NCI-H2227 treated with DMSO at 0.1 percent for 48 hours (cell line): ENCODE data around the gene FANCC.

ENCODE experiments used
- DNase-seq: peaks from one replicate; lab custom pipeline; 2025; lab: John Stamatoyannopoulos, UW

FANCC gene

DNA sequence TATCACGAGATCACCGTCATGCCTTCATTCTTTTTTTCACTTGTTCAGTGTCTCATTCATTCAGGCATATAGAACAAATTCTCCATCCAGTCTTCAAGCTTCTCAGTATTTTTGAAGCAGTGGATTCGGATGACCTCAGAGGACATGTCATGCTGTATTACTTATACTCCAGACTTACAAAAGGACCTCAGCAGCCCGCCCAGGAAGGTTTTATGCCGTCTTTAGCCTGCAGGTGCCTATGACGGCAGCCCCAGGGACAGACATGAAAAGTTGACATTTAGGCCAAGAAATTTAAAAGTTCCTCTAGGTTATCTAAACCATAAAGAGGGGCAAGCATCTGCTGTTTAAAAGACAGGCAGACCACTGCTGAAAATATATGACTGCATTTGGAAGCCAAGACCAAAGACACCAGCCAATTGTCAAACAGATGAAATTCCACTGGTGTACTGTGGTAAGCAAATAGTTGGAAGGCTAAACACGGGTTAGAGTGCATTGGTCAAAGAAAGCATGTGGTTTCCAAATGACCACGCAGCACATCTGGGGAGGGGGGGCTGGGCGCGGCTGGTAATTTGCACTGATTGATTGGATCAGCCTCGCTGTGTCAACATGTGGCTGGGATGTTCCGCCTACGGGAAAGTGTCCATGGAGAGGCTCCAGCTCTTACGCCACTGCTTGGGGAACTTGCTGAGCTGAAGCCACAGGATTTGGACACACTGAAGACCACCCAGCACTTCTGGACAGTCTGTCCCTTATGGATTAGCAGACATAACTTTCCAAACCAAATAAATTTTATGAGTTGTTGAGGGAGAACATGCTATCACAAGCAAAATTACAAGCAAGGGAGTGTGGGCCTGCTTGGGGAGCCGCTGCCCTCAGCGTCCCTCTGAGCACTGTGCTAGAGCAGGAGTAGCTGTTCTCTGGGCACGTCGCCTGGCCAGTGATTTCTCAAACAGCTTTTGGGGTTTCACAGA, 173.6 kb downstream of the FANCC start:
- DNase-seq, result no peak

GRCh38 chr9:95142728-95143127, 174.8 kb downstream of the FANCC start:
- DNase-seq, result no peak

DNA sequence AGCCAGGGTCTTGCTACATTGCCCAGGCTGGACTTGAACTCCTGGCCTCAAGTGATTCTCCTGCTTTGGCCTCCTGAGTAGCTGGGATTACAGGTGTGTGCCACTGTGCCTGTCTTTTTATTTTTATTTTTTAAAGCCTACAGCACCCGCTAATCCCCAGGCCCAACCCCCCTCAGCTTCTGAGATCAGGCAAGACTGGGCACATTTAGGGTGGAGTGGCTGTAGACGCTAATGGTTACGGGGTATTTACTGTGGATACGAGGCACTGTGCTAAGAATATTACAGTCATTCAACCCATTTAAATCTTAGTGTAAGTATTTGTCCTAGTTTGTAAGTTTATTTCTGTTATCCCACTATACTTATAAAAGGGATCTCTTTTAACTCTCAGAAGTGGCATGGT, 175.2 kb downstream of the FANCC start:
- DNase-seq, result no peak

DNA sequence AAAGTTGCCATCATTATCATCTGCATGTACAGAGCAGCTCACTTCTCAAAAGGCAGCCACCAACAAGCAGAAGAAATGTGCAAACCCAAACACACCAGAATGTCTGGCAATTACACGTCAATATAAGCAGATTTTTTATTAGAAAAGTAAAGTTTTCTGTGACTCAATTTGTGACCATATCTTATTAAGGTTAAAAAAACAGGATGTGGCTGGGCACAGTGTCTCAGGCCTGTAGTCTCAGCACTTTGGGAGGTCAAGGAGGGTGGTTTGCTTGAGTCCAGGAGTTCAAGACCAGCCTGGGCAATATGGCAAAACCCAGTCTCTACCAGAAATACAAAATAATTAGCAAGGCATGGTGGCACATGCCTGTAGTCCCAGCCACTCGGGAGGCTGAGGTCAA, 176.7 kb downstream of the FANCC start:
- no peak for DNase-seq

GRCh38 chr9:95139126-95139525, 178.4 kb downstream of the FANCC start:
- DNase-seq, result no peak

DNA sequence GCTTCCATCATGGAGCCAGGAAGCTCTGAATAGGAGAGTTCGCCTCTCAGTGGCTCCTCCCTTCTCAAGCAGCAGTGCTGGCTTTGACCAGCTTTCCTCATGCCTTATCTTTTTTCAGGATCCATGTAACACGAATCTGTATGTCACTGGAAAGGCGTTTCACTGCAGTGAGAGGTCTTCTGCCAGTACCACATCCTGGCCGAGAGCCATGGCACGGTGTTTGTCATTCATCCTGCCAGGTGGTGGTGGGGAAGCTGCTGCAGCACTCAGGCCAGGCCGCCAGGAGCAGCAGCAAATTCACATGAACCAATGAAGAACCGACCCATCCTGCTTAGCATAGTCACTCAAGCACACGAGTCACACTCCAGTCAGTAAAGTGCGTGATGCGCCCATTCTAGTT, 179.0 kb downstream of the FANCC start:
- DNase-seq, result no peak

DNA sequence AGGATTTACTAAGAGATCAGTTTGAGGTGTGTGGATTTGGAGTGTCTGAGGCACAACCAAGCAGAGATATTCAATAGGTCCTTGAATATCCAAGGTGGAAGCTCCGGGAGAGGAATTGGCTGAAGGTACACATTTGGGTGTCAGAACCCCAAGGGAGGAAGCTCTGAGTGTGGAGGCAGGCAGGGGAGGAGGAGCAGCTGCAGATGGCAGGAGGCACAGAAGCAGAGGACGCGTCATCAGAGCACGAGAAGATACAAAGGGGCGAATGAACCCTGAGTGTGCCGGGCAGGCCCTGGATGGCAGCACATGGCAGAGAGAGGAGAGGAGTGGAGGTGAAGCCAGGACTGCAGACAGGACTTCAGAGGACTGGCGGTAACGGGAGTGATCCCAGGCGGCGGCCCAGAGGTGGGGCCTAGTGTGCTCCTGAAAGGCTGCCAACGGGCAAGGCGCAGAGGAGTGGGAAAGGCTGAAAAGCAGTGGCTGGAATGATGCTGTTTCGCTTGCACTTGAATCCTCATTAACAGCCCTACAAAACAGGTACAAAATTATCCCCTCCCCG, 179.8 kb downstream of the FANCC start:
- DNase-seq, result no peak

DNA sequence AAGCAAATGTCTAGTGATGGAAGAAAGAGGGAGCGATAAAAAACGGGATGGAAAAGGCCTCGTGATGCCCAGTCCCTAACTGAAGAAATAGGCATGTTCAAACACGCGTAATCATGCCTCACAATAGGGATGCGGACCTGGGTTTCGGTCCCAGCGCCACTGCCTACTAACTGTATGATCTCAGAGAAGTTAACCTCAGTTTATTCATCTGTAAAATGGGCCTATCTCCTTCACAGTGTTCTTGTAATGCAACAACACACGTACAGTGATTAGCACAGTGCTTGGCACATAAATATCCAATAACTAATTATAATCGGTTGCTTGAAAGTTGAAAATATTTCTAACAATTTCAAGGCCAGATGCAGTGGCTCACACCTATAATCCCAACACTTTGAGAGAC, 181.8 kb downstream of the FANCC start:
- DNase-seq, result no peak

DNA sequence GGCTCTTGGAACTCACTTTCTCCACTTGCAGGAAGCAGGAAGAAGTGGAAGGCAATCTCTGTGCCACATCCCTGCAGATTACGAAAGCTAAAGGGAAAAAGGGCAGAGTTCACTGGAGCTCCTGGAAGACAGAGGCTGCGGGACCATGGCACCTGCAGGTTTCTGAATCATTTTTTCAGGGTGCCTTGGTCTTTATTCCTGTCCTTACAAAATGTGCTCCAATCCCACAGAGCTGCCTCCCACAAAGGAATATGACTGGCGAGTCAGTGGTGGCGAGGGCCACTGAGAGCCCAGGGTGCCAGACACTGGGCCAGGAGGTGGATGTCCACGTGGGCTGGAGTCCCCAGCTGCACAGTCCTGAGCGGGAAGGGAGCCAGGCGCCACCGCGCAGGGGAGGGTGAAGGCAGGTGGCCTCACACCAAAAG, 183.0 kb downstream of the FANCC start:
- no peak for DNase-seq

DNA sequence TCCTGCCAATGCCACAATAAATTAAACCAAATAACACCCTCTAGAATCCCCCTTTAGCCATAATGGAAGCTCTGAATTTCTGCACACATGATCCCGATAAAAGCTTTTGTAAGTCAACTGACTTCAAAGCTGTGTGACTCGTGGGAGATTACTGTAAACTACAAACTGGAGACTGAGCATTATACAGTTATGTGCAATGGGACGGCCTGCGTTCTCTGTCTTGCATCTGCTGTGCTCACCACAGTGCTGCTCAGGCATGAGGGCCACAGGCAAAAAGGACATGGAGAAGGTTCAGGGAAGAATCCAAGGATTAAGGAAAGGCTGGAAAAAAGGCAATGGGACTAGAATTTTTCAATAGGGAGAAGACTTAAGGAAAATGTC, 184.2 kb downstream of the FANCC start:
- peak; percentile 82 for DNase-seq

GRCh38 chr9:95132366-95133324, 184.9 kb downstream of the FANCC start:
- peak; percentile 82 for DNase-seq

DNA sequence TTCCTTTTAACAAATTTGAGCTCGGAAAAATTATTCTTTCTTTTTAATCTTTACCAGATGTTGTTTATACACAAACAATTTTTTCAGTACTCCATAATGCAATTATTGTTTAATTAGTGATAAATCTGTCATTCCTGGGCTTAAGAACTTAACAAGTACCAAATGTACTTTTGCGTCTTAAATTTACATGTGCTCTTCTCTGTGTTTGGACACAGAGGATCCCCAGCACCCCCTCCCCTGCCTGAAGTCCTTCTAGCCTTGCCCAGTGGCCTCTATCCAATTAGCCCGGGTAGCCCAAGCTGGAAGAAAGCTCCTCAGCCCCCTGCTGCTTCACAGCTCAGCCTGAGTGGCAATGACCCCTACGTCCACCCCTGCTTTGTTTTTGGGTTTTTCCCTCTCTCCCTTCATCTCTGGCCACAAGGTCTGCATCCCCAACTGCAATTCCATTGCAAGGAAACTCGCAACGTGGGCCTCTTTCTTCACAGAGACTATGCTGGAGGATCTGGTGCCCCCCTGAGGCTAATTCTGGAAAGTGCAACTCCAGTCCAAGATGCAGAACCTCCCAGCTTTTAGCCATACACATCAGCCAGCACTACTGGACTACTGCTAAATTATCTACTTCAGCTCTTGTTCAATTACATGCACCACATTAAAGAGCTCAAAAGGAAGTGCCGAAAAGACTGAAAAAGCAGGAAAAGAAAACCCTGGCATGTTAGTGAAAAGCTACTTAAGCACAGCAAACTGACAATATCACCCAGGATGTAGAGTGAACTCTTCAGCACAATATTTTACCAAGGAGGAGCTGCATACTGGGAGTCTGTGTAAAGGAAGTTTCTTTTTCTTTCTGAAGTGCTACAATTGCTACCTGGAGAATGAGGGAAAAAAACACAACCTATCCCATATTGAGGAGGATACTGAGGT, 186.2 kb downstream of the FANCC start:
- DNase-seq, result peak; percentile 51

- DNase-seq, result no peak
Measured at GRCh38 chr9:95130484-95130883, 187.0 kb downstream of the FANCC start.

GRCh38 chr9:95129476-95130291, 187.8 kb downstream of the FANCC start:
- DNase-seq, result peak; percentile 77

DNA sequence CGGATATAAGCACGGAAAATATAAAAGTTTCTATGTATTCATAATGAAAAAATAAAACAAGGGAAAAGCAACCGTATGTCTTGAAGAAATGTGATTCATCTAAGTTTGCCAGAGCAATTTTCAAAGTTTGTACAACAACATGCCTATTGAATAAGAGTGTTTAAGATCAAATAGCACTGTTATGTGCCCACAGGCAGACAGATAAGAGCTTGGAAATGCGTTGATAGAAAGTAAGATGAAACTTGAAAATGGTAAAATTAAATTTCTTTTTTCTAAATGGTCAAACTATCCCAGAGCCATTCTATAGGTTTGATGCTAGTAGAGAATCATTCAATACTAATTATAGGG, 189.4 kb downstream of the FANCC start:
- no peak for DNase-seq

DNA sequence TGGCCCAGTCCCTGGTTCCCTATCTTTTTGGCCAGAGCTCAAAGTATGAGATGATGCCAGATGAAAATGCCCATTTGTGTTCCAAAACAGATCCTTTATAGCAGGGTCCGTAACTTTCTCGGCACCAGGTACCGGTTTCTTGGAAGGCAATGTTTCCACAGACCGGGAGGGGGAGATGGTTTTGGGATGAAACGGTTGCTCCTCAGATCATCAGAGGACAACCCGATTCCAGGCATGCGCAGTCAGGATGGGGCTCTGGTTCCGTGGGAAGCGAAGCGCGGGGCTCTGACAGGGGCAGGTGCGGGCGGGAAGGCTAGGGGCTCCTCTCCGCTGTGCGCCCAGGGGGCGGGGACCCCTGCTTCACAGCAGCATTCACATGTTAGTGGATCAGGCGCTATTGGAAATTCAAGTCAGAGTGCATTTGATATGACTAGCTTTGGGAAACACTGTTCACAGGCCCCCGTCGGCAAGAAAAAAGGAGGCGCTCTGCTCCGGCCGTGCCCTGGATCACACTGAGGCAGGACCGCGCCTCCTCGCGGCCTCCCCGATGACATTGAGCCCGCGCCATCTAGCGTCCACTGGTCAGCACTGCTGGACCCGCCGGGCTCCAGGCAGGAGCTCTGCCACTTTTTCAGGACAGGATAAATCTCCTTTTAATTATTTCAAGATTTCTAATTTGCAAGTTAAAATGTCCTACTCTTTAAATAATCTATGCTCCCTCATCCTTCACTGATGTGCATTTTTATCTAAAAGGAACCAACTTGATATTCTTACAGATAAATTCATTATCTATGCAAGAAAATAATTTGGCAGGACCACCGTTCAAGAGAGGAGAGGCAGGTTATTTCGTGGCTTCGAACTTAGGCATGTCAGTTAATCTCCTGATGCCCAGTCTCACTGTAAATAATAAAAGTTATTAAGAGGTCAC, 190.0 kb downstream of the FANCC start:
- no peak for DNase-seq

- DNase-seq, result no peak
Measured at GRCh38 chr9:95126739-95127138, 190.8 kb downstream of the FANCC start.

- DNase-seq, result no peak
Measured at GRCh38 chr9:95125652-95126051, 191.9 kb downstream of the FANCC start.

DNA sequence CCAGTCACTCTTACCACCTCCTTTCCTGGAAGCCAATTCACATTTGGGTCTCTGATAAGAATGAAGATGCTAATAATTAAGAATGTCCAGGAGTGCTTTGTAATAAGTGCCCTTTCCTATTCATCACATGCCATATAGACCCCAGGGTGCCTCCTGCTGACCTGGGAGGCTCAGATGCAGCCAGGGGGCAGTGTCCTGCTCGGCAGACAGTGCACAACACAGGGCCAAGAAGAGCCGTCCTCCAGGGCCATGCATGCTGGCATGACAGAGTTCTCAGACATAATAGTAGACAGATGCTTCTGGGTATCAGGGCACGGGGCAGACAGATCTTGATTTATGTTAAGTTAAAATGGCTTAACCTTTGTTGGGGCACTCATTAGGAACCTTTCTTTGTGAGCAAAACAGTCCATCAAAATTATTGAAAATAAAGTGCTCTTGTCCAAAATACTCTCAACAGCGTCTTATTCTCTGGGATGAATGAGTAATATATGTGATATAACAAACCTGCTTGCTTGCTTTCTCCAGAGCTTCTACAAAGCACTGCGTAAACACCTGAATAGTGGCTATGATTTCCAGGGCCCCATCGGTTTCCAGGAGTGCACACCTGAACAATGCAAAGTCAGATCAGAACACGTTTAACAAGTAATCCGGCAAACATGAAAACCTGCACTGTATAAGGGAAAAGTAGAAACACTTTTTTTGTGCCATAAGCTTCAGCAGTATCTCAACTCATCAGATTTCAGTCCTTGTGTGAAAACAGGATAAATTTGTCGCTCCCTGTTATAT, 192.7 kb downstream of the FANCC start:
- DNase-seq, result peak; percentile 22
